GM06990 (cell line): Measurements from ENCODE around the gene CAMTA1.

ENCODE experiments used
- DNase-seq: peaks from one replicate; pipeline ENCODE4 v3.0.0-alpha.2; 2011; ENCODE audit not compliant: insufficient read length; ENCODE audit errors: extremely low read depth
- H3K27me3 ChIP-seq: replicated peaks from 2 replicates; pipeline ENCODE4 v1.6.0; 2011; ENCODE audit warnings: low read length; ENCODE audit not compliant: control insufficient read depth, insufficient read depth
- H3K36me3 ChIP-seq: 2 replicates; pipeline ENCODE4 v1.5.1; 2011; ENCODE audit warnings: low read length; ENCODE audit not compliant: control insufficient read depth, insufficient read depth
- H3K4me3 ChIP-seq: replicated peaks from 2 replicates; pipeline ENCODE4 v1.5.1; 2011; ENCODE audit warnings: low read depth, mild to moderate bottlenecking, control low read depth, low read length
- CTCF ChIP-seq: IDR thresholded peaks from 2 replicates; pipeline ENCODE4 v1.5.1; 2011; ENCODE audit warnings: low read length, control low read depth, mild to moderate bottlenecking, inconsistent platforms; ENCODE audit not compliant: insufficient read depth, poor library complexity, severe bottlenecking

CAMTA1 gene

GRCh38 chr1:7313081-7313546 is 527.9 kb downstream of the CAMTA1 start:
- H3K36me3 ChIP-seq = no peaks in the 10 kb centered on the region

GRCh38 chr1:7313826-7314225 is 528.6 kb downstream of the CAMTA1 start:
- H3K27me3 ChIP-seq = no peaks in the 10 kb centered on the region; the same call in 1 of the 2 replicates
- no peak for TF ChIP-seq CTCF
- no peak for DNase-seq
- no peak overlapping the region for H3K4me3 ChIP-seq
- no peaks in the 10 kb centered on the region for H3K36me3 ChIP-seq

More at GRCh38 chr1:7313081-7313546, 527.9 kb downstream of the CAMTA1 start:
- H3K27me3 ChIP-seq = no peaks in the 10 kb centered on the region; the same call in 1 of the 2 replicates
- H3K4me3 ChIP-seq = no peak overlapping the region
- no peak for DNase-seq
- no peak for TF ChIP-seq CTCF

- TF ChIP-seq CTCF = no peak
- no peaks in the 10 kb centered on the region for H3K36me3 ChIP-seq
- no peak for DNase-seq
- no peak overlapping the region for H3K4me3 ChIP-seq
- H3K27me3 ChIP-seq = no peaks in the 10 kb centered on the region; the same call in 1 of the 2 replicates
Observed at GRCh38 chr1:7315316-7315715, 530.1 kb downstream of the CAMTA1 start.

GRCh38 chr1:7315946-7316345 is 530.7 kb downstream of the CAMTA1 start:
- Histone ChIP-seq H3K4me3 (no peak overlapping the region), H3K27me3 (no peaks in the 10 kb centered on the region; the same call in 1 of the 2 replicates), H3K36me3 (no peaks in the 10 kb centered on the region)
- no peak for DNase-seq
- TF ChIP-seq CTCF = no peak

- TF ChIP-seq CTCF = no peak
- Histone ChIP-seq H3K27me3 (no peaks in the 10 kb centered on the region; the same call in 1 of the 2 replicates), H3K36me3 (no peaks in the 10 kb centered on the region), H3K4me3 (no peak overlapping the region)
- DNase-seq = no peak
Observed at GRCh38 chr1:7317888-7318287, 532.6 kb downstream of the CAMTA1 start.

- Histone ChIP-seq H3K36me3 (no peaks in the 10 kb centered on the region), H3K27me3 (no peaks in the 10 kb centered on the region; the same call in 1 of the 2 replicates), H3K4me3 (no peak overlapping the region)
- TF ChIP-seq CTCF = no peak
- no peak for DNase-seq
Observed at GRCh38 chr1:7319196-7319595, 533.9 kb downstream of the CAMTA1 start.
